Measurements from ENCODE around the gene PRR14.
A peak's percentile ranks its signal among the peaks of the same experiment; 100 is the strongest.

PRR14 gene

GRCh38 chr16:30650369-30651123 lies at the start of gene PRR14:
TSS of gene PRR14 (plus strand) at chr16:30650960. CDS start at chr16:30651646, 686 bp downstream.
- peak; percentile 100 for DNase-seq (ENCODE audit: low read depth)

- DNase-seq (ENCODE audit: low read depth): no peak
These were observed 48.8 kb upstream of the PRR14 start for GRCh38 chr16:30601966-30602365.

GRCh38 chr16:30602616-30603277 lies 48.0 kb upstream of the PRR14 start:
- DNase-seq (ENCODE audit: low read depth): peak; percentile 44

- no peak for DNase-seq (ENCODE audit: low read depth)
These were observed 46.8 kb upstream of the PRR14 start for GRCh38 chr16:30603945-30604315.

- no peak for DNase-seq (ENCODE audit: low read depth)
These were observed 46.3 kb upstream of the PRR14 start for GRCh38 chr16:30604316-30604947.

GRCh38 chr16:30605158-30605557 lies 45.6 kb upstream of the PRR14 start:
- DNase-seq (ENCODE audit: low read depth): no peak

- DNase-seq (ENCODE audit: low read depth): no peak
These were observed 44.8 kb upstream of the PRR14 start for GRCh38 chr16:30606004-30606403.

GRCh38 chr16:30609002-30609925 lies 41.5 kb upstream of the PRR14 start:
- DNase-seq (ENCODE audit: low read depth): peak; percentile 9

- DNase-seq (ENCODE audit: low read depth): peak; percentile 96
These were observed 40.6 kb upstream of the PRR14 start, which contains the start of gene ZNF689 for GRCh38 chr16:30609926-30610839. TSS of gene ZNF689 (minus strand) at chr16:30610389. CDS start at chr16:30610041, 348 bp downstream.

GRCh38 chr16:30615358-30616091 lies 35.2 kb upstream of the PRR14 start:
- no peak for DNase-seq (ENCODE audit: low read depth)

- DNase-seq (ENCODE audit: low read depth): no peak
These were observed 31.6 kb upstream of the PRR14 start for GRCh38 chr16:30619202-30619601.

GRCh38 chr16:30619638-30620037 lies 31.1 kb upstream of the PRR14 start:
- DNase-seq (ENCODE audit: low read depth): no peak

GRCh38 chr16:30620169-30620568 lies 30.6 kb upstream of the PRR14 start:
- no peak for DNase-seq (ENCODE audit: low read depth)

- no peak for DNase-seq (ENCODE audit: low read depth)
These were observed 29.0 kb upstream of the PRR14 start for GRCh38 chr16:30621765-30622164.

GRCh38 chr16:30622455-30623032 lies 28.2 kb upstream of the PRR14 start:
- no peak for DNase-seq (ENCODE audit: low read depth)

- DNase-seq (ENCODE audit: low read depth): no peak
These were observed 27.1 kb upstream of the PRR14 start for GRCh38 chr16:30623536-30624283.

GRCh38 chr16:30626236-30626635 lies 24.5 kb upstream of the PRR14 start:
- DNase-seq (ENCODE audit: low read depth): no peak

- DNase-seq (ENCODE audit: low read depth): peak; percentile 64
These were observed 21.9 kb upstream of the PRR14 start for GRCh38 chr16:30628628-30629540.
